ENCODE data around the gene CFAP43. TPM values are rescaled to one million over a fixed set of nuclear protein-coding genes. Genes with fewer than 3 reads are reported as not detected.

The CFAP43 gene
- total and polyA plus RNA-seq, 7 donors: 0.22 to 0.83 (median 0.55) TPM; not detected in 1

GRCh38 chr10:104220522-104220921 is 11.6 kb downstream of the CFAP43 start:
- WGBS, 2 donors: 20 to 53% methylated on average over 2 of the region's 2 CpGs
- Histone ChIP-seq H3K9me3 (no peaks in the 10 kb centered on the region), H3K27me3 (peaks cover 0 to 3% (median 0%) of the 10 kb centered on the region in 3 donors), H3K36me3 (no peaks in the 10 kb centered on the region), H3K4me3 (no peak overlapping the region), H3K4me1 (no peaks in the 10 kb centered on the region), H3K27ac (no peak overlapping the region)
- TF ChIP-seq POLR2AphosphoS5 (IDR thresholded peaks at IDR 0.05): no peak
- TF ChIP-seq CTCF (IDR thresholded peaks at IDR 0.05): no peak
- no peak for TF ChIP-seq EP300 (IDR thresholded peaks at IDR 0.05)
- TF ChIP-seq POLR2A (IDR thresholded peaks at IDR 0.05): no peak
- no peak for DNase-seq
- intact Hi-C loops (cut with DNase I): no loop called here

- WGBS, 2 donors: 40 to 76% methylated on average over 7 of the region's 7 CpGs
- no peaks in the 10 kb centered on the region for H3K9me3 ChIP-seq
- H3K27me3 ChIP-seq: peaks cover 0 to 3% (median 0%) of the 10 kb centered on the region in 3 donors
- intact Hi-C loops (cut with DNase I): no loop called here
- H3K4me3 ChIP-seq: no peak overlapping the region
- no peak overlapping the region for H3K27ac ChIP-seq
- DNase-seq: no peak
- no peaks in the 10 kb centered on the region for H3K36me3 ChIP-seq
- no peaks in the 10 kb centered on the region for H3K4me1 ChIP-seq
- TF ChIP-seq POLR2AphosphoS5 (IDR thresholded peaks at IDR 0.05): no peak
- no peak for TF ChIP-seq POLR2A (IDR thresholded peaks at IDR 0.05)
- no peak for TF ChIP-seq CTCF (IDR thresholded peaks at IDR 0.05)
- TF ChIP-seq EP300 (IDR thresholded peaks at IDR 0.05): no peak
Observed at GRCh38 chr10:104218751-104219150, 13.4 kb downstream of the CFAP43 start.

- whole genome bisulfite sequencing, 2 donors: 94% methylated on average over 3 of the region's 3 CpGs
Observed at GRCh38 chr10:104216631-104217030, 15.5 kb downstream of the CFAP43 start.

GRCh38 chr10:104209575-104210198 is 22.5 kb downstream of the CFAP43 start:
- DNase-seq: no peak
- intact Hi-C loops (cut with DNase I): loop anchor here (2.0 to 5.0 kb wide), 2 partner anchors 162 to 321 kb away; no protein-coding TSS in a partner anchor

More at GRCh38 chr10:104216631-104217030, 15.5 kb downstream of the CFAP43 start:
- peaks cover 0 to 3% (median 0%) of the 10 kb centered on the region in 3 donors for H3K27me3 ChIP-seq
- H3K36me3 ChIP-seq: no peaks in the 10 kb centered on the region
- no peak overlapping the region for H3K4me3 ChIP-seq
- intact Hi-C loops (cut with DNase I): no loop called here
- no peak overlapping the region for H3K27ac ChIP-seq
- DNase-seq: no peak
- no peaks in the 10 kb centered on the region for H3K4me1 ChIP-seq
- TF ChIP-seq EP300 (IDR thresholded peaks at IDR 0.05): no peak
- TF ChIP-seq POLR2AphosphoS5 (IDR thresholded peaks at IDR 0.05): no peak
- no peak for TF ChIP-seq POLR2A (IDR thresholded peaks at IDR 0.05)
- no peak for TF ChIP-seq CTCF (IDR thresholded peaks at IDR 0.05)
- no peaks in the 10 kb centered on the region for H3K9me3 ChIP-seq

More at GRCh38 chr10:104209575-104210198, 22.5 kb downstream of the CFAP43 start:
- TF ChIP-seq EP300 (IDR thresholded peaks at IDR 0.05): no peak
- peak in 3 of 4 experiments; percentile 23 to 45 (median 26) for TF ChIP-seq CTCF (IDR thresholded peaks at IDR 0.05)
- WGBS, 2 donors: 50 to 54% methylated on average over 2 of the region's 2 CpGs
- Histone ChIP-seq H3K27me3 (no peaks in the 10 kb centered on the region), H3K27ac (no peak overlapping the region), H3K4me3 (no peak overlapping the region), H3K36me3 (no peaks in the 10 kb centered on the region), H3K9me3 (no peaks in the 10 kb centered on the region), H3K4me1 (no peaks in the 10 kb centered on the region)

Measured in sigmoid colon (tissue), 7 donors.